Measurements from ENCODE around the gene VMAC. TPM values are rescaled to one million over a fixed set of nuclear protein-coding genes. Genes with fewer than 3 reads are reported as not detected.

Gene VMAC
- total RNA-seq, 4 donors from 2014 or later, result 2.0 to 10.4 (median 4.6) TPM

DNA sequence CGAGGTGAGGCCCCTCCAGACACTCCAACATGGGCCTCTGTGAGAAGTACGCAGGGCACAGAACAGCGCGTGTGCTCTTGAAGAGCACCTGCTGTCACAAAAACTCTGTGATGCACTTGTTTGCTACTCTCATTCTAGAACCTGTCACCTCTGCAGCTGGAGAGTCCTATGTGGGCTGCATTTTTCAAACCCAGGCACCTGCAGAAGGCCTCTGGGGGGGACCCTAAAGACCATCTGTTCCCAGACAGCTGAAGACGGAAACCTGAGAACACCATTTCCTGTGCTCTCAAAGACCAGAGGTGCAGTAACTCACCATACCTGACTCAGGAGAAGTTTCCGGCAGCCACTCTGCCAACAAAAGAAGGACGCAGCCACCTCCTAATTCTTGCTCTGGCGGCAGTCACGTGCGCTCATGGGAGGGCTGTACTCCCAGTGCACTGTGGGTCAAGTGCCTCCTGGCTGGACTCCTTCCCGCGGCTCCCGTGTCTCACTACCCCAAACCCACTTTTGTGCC, 45.2 kb downstream of the VMAC start:
- DNase-seq (ENCODE audit: low spot score) (no peak), ATAC-seq (ENCODE audit: low FRiP score) (peak; percentile 16)
- TF ChIP-seq, protein P1, sequence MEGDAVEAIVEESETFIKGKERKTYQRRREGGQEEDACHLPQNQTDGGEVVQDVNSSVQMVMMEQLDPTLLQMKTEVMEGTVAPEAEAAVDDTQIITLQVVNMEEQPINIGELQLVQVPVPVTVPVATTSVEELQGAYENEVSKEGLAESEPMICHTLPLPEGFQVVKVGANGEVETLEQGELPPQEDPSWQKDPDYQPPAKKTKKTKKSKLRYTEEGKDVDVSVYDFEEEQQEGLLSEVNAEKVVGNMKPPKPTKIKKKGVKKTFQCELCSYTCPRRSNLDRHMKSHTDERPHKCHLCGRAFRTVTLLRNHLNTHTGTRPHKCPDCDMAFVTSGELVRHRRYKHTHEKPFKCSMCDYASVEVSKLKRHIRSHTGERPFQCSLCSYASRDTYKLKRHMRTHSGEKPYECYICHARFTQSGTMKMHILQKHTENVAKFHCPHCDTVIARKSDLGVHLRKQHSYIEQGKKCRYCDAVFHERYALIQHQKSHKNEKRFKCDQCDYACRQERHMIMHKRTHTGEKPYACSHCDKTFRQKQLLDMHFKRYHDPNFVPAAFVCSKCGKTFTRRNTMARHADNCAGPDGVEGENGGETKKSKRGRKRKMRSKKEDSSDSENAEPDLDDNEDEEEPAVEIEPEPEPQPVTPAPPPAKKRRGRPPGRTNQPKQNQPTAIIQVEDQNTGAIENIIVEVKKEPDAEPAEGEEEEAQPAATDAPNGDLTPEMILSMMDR (IDR thresholded peaks at IDR 0.05), result no peak

DNA sequence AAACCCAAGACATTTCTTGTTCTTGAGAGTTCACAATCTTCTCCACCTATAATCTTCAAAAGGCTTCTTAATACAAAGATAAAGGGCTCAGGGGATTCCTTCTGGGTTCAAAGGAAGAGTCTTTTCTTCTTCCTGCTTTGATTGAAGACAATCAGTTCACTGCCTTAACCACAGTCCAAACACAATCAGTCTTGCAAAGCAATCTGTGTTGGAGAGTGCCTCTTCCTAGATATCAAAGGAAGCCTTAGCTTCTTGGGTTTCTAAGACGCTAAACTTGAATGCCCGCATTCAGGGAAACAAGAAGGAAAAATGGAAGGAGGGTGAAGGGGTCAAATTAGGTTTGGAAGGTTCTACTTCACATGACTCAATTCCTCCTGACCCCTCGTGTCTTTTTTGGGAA, 46.1 kb downstream of the VMAC start:
- DNase-seq (ENCODE audit: low spot score) (no peak), ATAC-seq (ENCODE audit: low FRiP score) (no peak)
- TF ChIP-seq, protein P1 (IDR thresholded peaks at IDR 0.05), result no peak

DNA sequence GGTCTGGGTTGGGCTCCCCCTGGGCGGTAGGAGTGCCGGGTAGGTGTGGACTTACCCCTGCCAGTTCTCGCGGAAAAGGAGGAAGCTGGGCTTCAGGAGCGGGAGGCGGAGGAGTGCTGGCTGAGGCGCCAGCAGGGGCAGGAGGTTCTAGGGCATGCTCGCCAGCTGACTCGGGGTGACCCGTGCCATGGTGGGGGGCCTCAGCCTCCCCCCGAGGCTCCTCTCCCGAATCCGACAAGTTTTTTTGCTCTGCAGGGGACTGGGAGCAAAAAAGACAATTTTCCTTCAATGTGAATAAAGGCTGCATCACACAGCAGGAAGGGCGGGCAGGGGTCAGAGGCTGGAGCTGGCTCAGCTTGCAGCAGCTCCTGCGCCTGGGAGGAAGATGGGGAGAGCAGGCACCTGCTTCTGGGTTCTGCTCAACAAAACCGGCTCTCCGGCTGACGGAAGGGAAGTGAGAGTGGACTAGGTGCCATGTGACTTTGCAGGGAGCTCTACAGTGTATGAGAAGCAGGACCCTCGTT, 46.7 kb downstream of the VMAC start:
- DNase-seq (ENCODE audit: low spot score) (no peak), ATAC-seq (ENCODE audit: low FRiP score) (no peak)
- TF ChIP-seq, protein P1 (IDR thresholded peaks at IDR 0.05), result no peak

DNA sequence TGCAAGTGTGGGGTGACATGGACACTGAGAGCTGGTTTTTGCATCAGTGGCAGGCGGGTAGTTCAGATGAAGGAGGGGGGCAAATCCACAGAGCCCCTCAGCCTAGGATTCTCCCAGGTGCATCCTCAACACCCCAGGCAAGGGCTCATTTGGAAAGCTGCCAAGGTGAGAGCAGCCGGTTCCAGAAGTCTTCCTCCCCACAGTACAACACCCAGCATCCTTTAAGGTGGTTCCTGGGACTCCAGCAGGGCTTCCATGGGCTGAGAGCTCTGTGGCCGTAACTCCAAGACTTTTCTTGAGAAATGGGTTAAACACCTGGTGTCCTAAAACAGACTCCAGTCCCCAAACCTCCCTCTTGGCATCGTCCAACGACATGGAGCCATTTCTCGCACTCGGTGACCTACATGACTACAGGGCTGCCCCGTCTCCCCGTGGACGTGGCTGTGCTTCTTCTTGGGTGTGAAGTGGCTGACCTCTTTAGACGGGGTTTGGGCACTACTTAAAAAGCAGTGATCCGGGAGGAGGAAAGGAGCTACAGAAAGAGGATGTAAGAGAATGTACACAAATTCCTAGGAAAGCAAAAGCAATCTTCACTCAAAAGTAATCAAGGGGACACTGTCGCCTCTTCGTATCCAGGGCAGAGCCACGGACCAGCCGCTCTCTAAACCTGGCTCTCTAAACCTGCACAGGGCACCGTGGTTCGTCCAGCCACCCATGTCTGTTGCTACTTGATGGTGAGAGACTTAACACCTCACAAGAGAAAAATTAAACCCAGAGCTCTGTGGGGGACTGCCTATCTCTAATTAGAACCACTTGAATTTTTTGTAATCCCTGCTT, 47.7 kb downstream of the VMAC start:
- no peak for DNase-seq (ENCODE audit: low spot score)
- TF ChIP-seq, protein P1 (IDR thresholded peaks at IDR 0.05), result no peak
- no peak for ATAC-seq (ENCODE audit: low FRiP score)

DNA sequence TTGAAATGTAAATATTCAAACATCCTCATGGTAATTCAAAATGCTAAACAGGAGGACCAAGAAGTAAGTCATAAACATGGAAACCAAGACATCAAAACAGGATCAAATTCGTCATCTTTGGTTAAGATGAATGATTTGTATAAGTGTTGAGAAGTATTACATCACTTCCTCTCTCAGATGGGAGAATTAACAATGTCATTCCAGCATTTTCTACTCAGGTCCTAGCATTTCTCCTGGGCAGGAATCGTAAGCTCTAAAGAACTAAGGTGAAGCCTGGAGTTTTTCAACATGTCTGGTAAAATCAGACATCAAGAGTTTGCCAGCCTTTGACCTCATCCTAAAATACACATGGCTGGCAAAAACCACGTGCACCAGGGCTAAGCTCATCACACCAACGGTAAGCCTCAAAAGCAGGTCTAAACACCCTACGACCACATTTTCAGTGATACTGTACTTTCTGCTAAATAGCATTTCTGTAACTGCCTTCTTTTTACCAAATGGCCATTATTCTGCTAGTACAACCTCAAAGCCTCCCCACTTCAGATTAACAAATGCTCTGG, 48.4 kb downstream of the VMAC start:
- no peak for ATAC-seq (ENCODE audit: low FRiP score)
- DNase-seq (ENCODE audit: low spot score), result no peak
- TF ChIP-seq, protein P1 (IDR thresholded peaks at IDR 0.05), result no peak

DNA sequence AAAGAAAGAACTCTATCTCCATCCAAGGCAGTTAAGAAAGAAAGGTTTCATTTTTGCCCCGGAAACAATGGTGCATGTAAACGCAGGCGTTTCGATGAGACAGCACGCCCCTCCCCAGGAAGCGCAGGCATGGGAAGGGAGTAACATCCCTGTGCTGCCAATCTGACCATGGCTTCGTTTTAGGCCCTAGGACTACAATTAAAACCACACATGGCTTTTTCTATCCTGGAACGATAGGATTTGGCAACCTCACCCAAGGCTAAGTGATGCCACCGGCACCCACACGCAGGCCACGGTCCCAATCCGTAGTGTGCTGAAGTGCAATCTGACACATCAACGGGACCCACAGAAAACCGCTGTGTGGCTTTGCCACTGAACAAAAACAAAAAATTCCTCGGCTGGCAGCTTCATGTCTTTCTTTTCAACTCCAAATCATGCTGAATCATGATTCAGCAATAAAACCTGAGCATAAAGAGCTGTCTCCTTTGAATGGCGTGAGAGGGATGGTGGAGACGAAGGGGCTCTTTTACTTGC, 49.1 kb downstream of the VMAC start:
- ATAC-seq (ENCODE audit: low FRiP score) (no peak), DNase-seq (ENCODE audit: low spot score) (no peak)
- TF ChIP-seq, protein P1 (IDR thresholded peaks at IDR 0.05), result no peak
